NCI-H146 (cell line): Measurements from ENCODE around the gene BLCAP.
"Not testable (repeated sequence)": the region's sequence is repeated elsewhere in the genome, so short reads cannot be mapped to it uniquely, and the experiment has no call there.

ENCODE experiments used
- DNase-seq: peaks from one replicate; lab custom pipeline; 2025; lab: John Stamatoyannopoulos, UW

Gene BLCAP, protein sequence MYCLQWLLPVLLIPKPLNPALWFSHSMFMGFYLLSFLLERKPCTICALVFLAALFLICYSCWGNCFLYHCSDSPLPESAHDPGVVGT

DNA sequence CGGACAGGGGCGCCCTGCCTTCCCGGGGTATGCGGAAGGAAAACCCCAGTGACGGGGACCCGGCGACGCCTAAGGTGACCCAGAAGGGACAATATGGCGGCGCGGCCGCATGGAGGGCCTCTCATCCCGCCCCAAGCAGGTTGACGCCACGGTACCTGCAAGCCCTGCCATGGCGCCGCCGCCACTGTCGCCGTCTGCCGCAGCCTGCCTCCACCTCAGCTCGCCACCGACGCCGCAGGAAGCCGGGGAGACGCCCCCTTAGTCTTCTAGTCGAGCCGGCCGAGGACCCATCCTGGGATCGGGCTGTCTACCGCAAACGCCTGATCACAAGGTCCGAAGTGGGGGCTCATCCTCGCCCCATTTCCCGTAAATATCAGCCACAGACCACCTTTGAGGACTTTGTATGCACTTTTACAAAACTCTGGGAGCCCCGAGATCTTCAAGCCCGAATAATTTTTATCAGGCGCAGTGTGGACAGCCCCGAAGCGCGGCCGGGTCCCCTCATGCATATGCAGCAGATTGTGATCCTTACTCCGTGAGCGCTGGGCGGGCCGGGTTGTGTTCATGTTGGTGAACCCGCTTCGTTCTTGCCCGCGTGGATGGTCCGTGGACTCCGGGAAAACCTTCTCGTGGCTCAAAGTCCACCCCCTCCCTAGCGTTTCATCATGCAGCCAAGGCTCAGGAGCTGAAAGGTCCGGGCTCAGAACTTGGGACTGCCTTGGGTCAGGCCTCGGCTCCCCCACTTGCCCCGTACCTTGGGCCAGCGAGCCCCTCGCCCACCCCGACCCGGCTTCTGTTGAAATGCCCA lies at the start of gene BLCAP:
TSS of gene BLCAP (minus strand) at position 239 of the 808 bp plus-strand sequence. CDS start 8,702 bp downstream, outside the sequence.
- DNase-seq, result peak; percentile 95

DNA sequence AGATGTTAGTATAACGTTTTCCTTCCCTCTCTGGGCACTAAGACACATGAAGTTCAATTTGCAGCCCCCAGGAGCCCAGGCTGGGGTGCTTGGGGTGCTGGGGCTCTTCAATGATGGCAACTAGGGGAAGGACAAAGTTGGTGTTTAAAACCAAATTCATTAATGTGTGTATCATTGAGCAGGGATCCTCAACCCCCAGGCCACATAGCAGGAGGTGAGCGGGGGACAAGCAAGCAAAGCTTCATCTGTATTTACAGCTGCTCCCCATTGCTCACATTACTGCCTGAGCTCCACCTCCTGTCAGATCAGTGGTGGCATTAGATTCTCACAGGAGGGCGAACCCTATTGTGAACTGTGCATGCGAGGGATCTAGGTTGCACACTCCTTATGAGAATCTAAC lies 49.8 kb upstream of the BLCAP start:
- DNase-seq, result not testable (repeated sequence)

DNA sequence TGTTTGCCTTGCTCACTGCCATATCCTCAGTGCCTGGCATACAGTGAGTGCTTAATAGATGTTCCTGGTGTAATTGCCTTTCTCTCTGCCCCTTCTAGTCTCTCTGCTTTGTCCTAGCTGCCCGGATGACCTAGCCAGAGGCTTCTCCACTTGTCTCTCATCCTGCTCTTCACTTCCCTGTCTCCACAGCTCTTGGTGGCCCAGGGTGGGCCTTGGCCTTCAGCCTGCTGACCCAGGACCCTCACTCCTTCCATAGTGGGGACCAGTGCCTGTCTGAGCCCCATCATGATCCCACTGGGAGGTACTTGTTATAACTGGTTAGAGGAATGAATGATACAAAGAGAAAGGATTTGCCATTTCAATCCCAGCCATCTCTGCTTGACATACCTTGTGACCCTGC lies 49.2 kb upstream of the BLCAP start:
- no peak for DNase-seq

DNA sequence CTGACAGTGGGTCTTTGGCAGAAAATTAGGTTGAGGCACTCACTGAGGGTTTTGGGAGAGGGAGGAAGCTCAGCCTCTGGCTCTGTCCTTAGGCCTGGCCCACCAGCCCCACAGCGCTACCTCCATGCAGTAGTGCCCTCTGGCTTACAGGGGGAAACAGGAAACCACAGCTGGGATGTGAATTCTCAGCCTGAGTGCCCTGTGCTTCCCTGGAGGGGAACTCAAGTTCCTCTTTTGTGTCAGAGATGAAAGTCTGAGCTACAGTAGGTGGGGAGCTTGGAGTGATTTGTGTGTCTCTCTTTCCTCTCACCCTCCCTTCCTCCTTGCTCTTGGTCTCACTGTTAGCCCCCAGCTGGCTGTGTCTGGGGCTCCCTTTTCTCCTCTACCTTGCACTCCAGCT lies 48.2 kb upstream of the BLCAP start:
- no peak for DNase-seq

DNA sequence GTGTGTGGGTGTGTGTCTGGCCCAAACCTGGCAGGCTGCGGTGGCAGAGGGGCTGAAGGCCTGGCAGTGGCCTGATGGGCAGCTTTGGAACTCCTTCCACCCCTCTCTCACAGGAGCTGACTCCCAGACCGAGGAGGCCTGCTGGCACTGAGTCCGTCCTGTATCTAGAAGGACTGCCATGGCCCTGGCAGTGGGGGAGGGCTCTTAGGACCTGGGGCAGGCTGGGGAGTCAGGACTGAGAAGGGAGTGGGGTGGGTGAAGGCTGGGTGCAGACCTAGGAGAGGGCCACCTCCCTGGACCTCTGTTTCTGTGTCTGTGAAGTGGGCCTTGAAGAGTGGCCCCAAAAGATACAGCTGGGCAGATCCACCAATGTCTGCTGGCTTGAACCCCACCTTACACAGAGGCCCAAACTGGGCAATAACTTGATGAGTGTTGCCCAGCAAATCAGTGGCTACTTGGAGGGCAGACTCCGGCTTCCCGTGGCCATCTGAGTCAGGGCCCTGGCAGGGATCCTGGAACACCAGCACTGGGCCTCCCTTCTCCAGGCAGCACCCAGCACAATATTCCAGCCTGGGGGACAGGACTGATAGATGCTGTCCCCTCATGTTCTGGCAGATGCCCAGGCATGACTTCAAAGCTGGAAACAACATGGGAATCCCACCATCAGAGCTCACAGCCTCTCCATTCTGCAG lies 46.7 kb upstream of the BLCAP start:
- no peak for DNase-seq

DNA sequence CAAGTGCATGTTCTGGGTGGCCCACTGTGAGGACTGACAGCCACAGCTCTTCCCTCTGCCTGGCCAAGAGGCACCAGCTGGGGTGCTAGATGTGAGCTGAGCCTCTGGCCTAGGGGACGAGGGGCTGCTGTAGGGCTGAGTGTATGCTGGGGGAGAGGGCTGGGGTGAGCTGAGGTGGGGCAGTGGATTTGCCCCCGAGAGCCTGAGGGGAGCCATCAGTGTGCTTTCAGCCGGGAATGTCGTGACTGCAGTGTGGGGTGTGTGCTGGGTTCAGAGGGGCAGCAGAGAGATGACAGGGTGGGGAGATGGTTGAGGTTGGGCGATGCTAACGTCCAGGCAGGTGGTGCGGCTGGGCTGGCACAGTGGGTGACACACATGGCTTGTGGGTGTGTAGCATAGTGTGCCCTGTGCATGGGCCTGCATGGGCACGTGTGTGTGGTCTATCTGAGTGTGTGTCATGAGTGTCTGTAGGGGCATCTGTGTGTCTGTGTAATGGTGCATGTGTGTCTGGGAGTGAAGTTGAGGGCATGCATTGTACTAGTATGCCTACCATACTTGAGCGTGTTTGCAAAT lies 46.0 kb upstream of the BLCAP start:
- DNase-seq, result no peak

DNA sequence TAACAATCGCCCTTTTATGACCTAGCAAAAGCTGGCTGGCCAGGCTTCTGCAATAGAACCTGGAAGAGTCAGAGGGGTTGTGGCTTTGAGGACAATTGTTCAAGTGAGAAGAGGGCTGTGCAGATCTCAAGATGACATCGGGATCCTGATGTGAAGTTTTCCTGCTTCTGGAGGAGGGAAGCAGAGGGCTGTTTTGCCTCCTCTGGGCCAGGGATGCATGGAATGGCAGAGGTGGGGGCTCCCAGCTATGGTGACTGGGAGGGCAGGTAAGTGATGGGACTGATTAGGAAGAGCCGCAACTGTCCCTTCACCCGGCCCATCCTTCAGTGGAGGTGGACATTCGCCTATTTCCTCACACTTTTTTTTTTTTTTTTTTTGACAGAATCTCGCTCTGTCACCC lies 43.4 kb upstream of the BLCAP start:
- DNase-seq, result no peak

DNA sequence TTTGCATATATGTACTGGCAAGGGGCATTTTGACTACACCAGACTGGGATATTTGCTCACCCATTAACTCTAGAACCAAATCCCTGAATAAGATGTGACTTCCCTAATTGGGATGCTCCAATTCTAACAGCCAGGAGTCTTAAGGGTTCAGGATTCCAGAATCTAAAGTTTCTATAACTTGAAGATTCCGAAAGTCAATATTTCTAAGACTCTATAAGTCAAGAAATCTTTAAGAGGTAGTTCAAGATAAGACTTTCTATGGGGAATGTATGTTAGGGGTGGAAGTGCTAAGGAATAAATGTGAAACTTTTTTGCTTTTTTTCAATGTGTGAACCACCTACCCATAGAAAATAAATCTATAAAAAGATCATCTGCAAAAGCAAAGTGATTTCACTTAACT lies 42.7 kb upstream of the BLCAP start:
- no peak for DNase-seq

DNA sequence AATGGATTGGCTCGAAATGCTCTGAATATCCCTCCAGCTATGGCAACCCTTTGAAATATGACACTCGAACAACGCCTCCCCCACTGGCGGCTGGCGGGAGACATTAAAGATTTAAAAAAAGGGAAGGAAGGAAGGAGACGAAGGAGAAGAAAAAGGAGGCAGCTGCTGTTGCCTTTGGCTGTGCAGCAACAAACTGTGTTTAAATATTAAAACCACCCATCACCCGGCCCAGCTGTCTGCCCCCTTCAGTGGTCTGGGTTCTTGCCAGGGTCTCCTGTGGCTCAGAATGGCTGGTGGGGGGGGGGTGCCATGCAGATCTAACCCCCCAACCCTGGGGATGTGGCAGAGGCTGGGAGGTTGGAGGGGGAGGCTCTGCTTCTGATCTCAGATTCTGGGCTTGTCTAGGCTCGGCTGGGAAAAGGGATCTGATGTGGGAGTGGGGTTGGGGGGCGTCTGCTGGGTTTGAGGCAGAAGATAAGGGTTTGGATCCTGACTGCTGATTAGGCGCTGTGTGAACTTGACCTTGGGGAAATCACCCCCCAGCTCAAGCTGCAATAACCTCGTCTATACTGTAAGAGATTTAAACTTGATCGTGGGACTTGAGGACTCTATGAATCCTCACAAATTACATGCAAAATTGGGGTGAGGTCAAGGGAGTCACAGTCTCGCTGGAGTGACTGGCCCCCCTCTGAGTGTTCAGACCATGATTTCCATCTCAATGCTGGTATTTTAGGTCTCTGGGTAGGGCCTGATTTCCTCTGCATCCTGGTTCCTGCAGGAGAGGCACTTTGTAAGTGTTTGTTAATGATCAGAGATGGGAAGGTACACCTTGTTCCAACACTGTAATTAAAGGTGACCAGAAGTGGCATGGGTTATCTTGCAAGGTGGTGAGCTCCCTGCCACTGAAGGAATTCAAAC lies 40.3 kb upstream of the BLCAP start:
- DNase-seq, result peak; percentile 53

DNA sequence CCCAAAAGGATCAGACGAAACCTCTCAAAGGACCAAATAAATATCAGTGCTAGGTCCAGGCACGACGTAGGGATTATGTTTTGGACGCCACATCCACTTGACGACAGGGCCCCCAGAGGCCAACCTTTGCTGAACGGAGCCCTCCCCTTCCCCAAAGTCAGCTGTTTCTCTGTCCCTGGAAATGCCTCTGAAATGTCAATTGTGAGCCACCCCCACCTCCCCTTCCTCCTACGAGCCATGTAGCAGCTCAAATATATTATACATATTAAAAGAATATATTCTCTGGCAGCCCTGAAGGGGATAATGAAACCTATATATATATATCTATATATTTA lies 39.6 kb upstream of the BLCAP start:
- DNase-seq, result no peak

DNA sequence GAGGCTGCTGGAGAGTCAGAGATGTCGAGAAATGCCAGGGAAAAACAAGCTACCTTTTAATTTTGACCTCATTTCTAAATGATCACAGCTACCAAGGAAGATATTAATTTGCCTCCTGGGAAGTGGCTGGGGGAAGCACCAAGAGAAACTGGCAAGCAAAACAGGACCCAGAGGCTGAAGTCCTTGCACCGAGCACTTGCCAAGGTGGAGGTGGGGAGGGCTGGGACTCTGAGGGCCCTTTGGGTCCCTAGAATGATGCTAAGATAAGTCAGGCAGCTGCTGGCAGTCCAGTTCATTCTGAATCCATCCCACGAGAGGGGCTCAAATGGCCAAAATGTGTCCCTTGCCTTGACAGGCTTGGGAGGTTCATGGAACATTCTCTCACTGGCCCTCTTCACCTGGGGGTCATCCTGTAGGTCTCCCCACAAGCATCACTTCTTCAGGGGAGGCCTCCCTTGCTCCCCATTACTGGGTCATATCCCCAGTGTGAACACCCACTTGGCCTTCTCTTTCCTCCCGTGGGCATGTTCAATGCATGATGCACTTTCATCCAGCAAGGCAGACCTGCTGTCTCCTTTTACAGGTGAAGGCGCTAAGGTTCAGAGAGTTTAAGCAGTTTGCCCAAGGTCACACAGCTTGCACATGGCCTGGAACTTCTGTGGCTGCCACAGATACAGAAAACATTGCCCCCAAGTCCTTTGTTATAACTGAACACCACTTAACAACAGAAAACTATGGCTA lies 39.1 kb upstream of the BLCAP start:
- no peak for DNase-seq

DNA sequence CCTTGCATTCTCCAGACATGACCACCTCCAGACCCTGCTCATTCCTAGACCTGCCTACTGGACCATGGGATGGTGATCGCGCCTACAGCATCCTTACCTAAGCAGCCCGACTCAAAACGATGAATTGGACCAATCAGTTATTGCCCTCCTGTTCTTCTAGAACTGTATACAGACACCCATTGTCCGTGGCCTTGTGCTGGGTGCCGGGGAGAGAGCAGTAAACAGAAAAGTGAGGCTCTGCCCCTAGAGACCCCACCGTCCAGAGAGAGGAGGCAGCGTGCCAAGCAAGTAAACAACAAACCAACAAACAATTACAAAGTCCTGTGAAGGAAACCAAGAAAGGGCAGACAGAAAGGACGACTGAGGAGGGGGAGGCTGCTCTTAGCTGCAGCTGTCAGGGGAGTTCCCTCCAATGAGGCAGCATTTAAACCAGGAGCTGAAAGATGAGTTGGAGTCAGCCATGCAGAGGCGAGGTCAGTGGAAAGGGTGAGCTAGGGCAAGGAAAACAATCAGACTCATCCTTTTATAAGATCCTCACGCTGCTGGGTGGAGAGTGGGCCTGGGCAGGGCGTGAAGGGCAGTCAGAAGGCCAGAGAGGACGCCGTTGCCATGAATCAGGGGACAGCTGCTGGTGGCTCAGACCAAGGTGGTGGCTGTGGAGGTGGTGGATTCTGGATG lies 37.6 kb upstream of the BLCAP start:
- DNase-seq, result peak; percentile 50

DNA sequence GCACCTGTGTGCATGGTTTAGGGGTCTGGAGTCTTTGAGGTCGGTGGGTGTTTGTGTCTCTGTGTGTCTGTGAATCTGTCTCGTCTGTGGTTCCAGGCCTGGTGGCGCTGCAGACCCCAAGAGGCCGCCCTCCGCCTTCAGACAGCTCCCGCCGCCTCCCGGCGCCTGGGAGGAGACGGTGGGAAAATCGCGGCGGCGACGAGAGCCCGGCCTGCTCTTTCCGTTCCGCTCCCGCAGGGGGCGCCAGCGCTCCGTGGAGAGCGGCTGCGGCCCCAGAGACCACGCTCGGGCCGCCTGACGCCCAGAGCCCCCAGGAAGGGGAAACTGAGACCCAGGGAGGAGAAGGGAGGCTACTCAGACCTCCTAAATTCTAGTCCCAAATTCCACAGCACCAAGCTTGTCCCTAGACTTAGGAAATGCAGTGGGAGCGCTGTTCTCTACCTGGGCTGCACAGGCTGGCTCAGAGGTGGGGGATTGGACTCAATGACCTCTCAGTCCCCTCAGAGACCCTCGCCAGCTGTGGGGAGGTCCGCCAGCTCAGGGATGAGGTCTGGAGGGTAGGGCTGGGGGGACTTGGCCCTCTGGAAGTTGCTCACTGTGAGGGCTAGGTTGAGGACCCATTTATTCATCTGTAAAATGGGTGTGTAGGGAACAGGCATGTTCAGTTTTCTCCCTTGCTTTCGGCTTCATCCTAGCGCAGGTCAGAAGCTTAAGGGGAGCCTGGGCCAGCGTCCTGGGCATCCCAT lies 36.9 kb upstream of the BLCAP start:
- DNase-seq, result peak; percentile 56

DNA sequence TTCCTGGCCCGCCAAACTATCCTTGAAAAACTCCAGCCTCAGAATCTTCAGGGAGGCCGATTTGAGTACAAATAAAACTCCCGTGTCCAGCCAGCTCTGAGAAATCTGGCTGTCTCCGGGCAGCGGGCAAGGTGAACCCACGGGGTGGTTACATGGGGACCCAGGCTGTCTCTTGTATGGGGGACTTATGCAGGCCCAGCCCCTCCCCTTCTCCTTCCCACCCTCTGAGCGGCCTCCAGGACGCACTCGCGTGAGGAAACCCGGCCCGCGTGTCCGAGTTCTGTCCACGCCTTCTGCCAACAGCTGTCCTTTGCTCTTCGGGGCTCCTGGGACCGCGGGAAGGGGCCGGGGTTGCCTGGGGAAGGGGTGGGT lies 36.3 kb upstream of the BLCAP start:
- no peak for DNase-seq

DNA sequence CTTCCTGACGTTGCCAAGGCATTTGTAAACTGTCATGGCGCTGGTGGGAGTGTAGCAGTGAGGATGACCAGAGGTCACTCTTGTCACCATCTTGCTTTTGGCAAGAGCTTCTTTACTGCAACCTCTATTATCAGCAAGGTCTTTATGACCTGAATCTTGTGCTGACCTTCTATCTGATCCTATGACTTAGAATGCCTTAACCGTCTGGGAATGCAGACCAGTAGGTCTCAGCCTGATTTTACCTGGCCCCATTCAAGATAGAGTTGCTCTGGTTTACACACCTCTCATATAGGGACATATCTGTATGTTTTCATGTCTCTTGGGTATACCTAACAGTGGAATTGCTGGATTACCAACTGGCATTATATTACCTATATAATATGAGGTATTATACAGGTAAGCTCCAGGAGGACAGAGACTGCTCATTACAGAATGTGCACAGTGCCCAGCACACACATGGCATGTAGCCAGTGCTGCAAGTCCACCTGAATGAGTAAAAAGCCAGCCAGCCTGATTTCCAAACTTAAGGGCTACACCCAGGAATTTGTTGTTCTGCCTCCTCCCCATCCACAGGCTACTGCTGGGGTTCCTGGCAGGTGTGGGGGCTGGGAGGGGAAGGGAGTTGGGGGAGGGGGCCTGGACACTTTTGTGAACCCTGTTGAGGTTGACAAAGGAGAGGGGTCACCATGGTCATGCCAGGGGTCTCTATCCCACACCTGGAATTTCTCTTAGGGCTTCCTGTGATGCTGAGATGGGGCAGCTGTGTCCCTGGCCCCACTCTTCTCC lies 35.2 kb upstream of the BLCAP start:
- no peak for DNase-seq

DNA sequence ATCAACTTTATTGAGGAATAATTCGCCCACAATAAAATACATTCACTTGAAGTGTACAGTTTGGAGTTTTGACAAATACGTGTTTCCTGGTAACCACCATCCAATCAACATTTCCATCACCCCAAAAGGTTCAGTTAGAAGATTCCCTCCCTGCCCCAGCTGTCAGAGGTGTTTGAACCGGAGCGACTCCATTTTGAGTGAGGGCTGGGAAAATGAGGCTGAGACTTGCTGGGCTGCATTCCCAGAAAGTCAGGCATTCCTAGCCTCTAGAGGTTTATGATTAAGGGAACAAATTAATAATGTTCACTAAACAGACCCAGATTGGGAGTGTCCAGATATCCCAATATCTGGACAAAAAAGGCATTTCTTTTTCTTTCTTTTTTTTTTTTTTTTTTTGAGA lies 33.0 kb upstream of the BLCAP start:
- no peak for DNase-seq

DNA sequence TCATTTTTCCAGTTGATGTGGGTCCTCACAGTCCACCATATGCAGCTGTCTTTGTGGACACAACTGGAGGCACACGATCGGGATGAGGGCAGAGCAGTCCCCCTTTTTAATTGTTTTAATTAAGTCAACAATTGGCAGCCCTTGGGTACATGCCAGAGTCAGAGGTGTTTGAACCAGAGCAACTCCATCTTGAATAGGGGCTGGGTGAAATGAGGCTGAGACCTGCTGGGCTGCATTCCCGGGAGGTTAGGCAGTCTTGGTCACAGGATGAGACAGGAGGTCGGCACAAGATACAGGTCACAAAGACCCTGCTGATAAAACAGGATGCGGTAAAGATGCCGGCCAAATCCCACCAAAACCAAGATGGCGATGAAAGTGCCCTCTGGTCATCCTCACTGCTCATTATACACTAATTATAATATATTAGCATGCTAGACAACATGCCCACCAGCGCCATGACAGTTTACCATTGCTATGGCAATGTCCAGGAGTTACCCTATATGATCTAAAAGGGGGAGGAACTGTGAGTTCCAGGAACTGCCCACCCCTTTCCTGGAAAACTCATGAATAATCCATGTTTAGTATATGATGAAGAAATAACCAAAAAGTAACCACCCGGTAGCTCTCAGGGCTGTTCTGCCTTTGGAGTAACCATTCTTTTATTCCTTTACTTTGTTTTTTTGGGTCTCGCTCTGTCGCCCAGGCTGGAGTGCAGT lies 31.8 kb upstream of the BLCAP start:
- peak; percentile 7 for DNase-seq

DNA sequence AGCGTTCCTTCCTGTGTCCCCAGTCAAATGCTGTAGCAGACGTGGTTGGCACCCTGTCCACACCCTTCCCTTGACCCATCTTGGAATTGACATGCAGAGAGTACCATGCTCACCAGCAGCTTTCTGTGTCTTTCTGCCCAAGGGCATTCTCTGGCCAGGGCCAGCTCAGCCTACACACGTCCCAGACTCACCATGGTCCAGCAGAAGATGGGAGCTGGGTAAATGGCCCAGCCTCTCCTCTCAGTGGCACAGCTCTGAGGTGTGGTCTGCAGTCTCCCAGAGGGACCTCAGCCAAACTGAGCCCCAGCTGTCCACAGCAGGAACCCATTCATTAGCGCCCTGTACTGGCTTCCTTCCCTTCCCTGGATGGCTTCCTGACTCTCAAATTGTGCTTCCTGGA lies 31.1 kb upstream of the BLCAP start:
- DNase-seq, result peak; percentile 7

DNA sequence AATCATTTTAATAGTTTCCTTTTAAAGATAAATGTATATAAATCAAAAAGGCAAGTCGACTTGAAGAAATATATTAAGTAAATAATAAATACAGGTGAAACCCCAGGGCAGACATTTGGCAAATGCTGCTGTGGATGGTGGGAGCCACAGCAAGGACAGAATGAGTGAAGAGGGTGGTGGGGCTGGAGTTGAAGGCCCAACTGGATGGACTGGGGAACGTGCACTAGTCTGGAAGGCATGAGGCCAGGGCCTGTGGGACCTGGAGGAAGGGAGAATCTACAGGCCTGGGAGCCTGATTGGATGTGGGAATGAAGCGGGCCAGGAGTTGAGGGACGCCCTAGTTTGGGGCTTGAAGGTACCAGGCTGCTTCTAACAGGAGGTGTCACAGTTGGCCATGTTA lies 30.6 kb upstream of the BLCAP start:
- DNase-seq, result no peak
